Left forelimb (tissue), 1 donor: ENCODE data around the gene PLEKHB1.
"Not testable (repeated sequence)": the region's sequence is repeated elsewhere in the genome, so short reads cannot be mapped to it uniquely, and the experiment has no call there.

Experiments
- DNase-seq: peaks from one replicate; pipeline ENCODE4 v3.0.0-alpha.2; 2018; ENCODE audit warnings: low spot score

PLEKHB1 gene

GRCh38 chr11:73676552-73676951 is 30.2 kb downstream of the PLEKHB1 start:
- DNase-seq: not testable (repeated sequence)

- no peak for DNase-seq
These were observed 34.3 kb downstream of the PLEKHB1 start for GRCh38 chr11:73680687-73681086.

GRCh38 chr11:73693899-73694525 is 47.6 kb downstream of the PLEKHB1 start:
- DNase-seq: no peak

- DNase-seq: no peak
These were observed 58.7 kb downstream of the PLEKHB1 start for GRCh38 chr11:73705053-73705452.

- no peak for DNase-seq
These were observed 64.6 kb downstream of the PLEKHB1 start for GRCh38 chr11:73710964-73711363.
